ENCODE data around the gene KLHL22.

DNA sequence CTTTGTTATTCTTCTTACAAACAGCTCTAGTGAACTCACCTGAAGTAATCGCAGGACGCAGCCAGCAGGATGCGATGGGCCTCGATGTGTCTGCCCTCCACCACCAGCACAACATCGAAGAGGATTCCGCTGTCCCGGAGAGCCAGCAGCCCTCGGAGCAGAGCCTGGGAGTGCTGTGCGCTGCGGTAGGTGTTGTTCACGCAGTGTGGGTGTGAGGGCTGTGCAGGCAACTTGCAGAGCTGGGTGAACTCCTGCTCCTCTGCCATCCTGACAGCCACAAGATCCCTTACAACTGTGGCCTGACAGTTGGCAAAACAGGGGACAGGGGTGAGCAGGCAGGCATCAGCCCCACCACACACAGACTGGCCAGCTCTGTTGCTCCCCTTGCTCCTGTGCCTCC is 6.6 kb downstream of the KLHL22 start:
- TF ChIP-seq POLR2A (IDR thresholded peaks at IDR 0.05) (no peak), CTCF (IDR thresholded peaks at IDR 0.05) (no peak)
